GM06990 (cell line): ENCODE data around the gene MAGI2.

Experiments used
- DNase-seq: peaks from one replicate; pipeline ENCODE4 v3.0.0-alpha.2; 2011; ENCODE audit not compliant: insufficient read length; ENCODE audit errors: extremely low read depth
- H3K27me3 ChIP-seq: replicated peaks from 2 replicates; pipeline ENCODE4 v1.6.0; 2011; ENCODE audit warnings: low read length; ENCODE audit not compliant: control insufficient read depth, insufficient read depth
- H3K36me3 ChIP-seq: 2 replicates; pipeline ENCODE4 v1.5.1; 2011; ENCODE audit warnings: low read length; ENCODE audit not compliant: control insufficient read depth, insufficient read depth
- H3K4me3 ChIP-seq: replicated peaks from 2 replicates; pipeline ENCODE4 v1.5.1; 2011; ENCODE audit warnings: low read depth, mild to moderate bottlenecking, control low read depth, low read length
- CTCF ChIP-seq: IDR thresholded peaks from 2 replicates; pipeline ENCODE4 v1.5.1; 2011; ENCODE audit warnings: low read length, control low read depth, mild to moderate bottlenecking, inconsistent platforms; ENCODE audit not compliant: insufficient read depth, poor library complexity, severe bottlenecking

MAGI2 gene

GRCh38 chr7:79217976-79218626, 235.4 kb downstream of the MAGI2 start:
- Histone ChIP-seq H3K27me3 (no peaks in the 10 kb centered on the region), H3K4me3 (no peak overlapping the region), H3K36me3 (no peaks in the 10 kb centered on the region)
- DNase-seq = no peak
- no peak for TF ChIP-seq CTCF

- TF ChIP-seq CTCF = no peak
- Histone ChIP-seq H3K36me3 (no peaks in the 10 kb centered on the region), H3K4me3 (no peak overlapping the region), H3K27me3 (no peaks in the 10 kb centered on the region)
- no peak for DNase-seq
Observed at GRCh38 chr7:79217468-79217867, 236.0 kb downstream of the MAGI2 start.

GRCh38 chr7:79216236-79216635, 237.2 kb downstream of the MAGI2 start:
- no peak for TF ChIP-seq CTCF
- DNase-seq = no peak
- Histone ChIP-seq H3K27me3 (no peaks in the 10 kb centered on the region), H3K4me3 (no peak overlapping the region), H3K36me3 (no peaks in the 10 kb centered on the region)

GRCh38 chr7:79212334-79212733, 241.1 kb downstream of the MAGI2 start:
- no peaks in the 10 kb centered on the region for H3K27me3 ChIP-seq
- no peak for TF ChIP-seq CTCF
- DNase-seq = no peak
- H3K36me3 ChIP-seq = no peaks in the 10 kb centered on the region
- no peak overlapping the region for H3K4me3 ChIP-seq

- TF ChIP-seq CTCF = no peak
- H3K36me3 ChIP-seq = no peaks in the 10 kb centered on the region
- no peak overlapping the region for H3K4me3 ChIP-seq
- no peaks in the 10 kb centered on the region for H3K27me3 ChIP-seq
- no peak for DNase-seq
Observed at GRCh38 chr7:79211724-79212123, 241.7 kb downstream of the MAGI2 start.

GRCh38 chr7:79199961-79200360, 253.5 kb downstream of the MAGI2 start:
- no peak for DNase-seq
- no peaks in the 10 kb centered on the region for H3K27me3 ChIP-seq
- TF ChIP-seq CTCF = no peak
- no peaks in the 10 kb centered on the region for H3K36me3 ChIP-seq
- no peak overlapping the region for H3K4me3 ChIP-seq
